GM18502 (cell line): Measurements from ENCODE around the gene OR10R2.
"Not testable (repeated sequence)": the region's sequence is repeated elsewhere in the genome, so short reads cannot be mapped to it uniquely, and the experiment has no call there.

Experiments
- ATAC-seq: cut with Tn5 transposase; IDR thresholded peaks from one replicate; pipeline ENCODE4 v1.9.1; 2021; ENCODE audit warnings: mild to moderate bottlenecking; ENCODE audit not compliant: unreplicated experiment, poor library complexity

The OR10R2 gene, protein sequence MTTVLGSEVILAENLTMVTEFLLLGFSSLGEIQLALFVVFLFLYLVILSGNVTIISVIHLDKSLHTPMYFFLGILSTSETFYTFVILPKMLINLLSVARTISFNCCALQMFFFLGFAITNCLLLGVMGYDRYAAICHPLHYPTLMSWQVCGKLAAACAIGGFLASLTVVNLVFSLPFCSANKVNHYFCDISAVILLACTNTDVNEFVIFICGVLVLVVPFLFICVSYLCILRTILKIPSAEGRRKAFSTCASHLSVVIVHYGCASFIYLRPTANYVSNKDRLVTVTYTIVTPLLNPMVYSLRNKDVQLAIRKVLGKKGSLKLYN

DNA sequence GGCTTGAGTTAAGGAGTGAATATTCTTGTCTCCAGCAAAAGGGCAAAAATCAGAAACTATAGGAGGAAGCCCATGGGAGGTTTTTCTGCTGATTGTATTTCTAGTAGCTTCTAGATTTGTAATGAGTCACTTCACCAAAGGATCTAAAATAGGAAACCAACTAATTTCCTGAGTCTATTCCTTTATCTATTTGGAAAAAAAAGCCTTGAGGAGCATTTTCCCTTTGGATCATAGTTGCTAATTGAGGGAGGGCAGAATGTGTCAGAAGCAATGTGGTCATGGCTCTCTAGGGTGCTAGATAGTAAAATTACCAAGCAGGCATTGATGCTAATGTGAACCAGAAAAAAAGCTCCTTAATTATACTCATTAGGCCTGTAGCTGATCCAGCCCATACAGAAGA, at the start of gene OR10R2:
Gene OR10R2 (plus strand): TSS at position 301 of the 400 bp plus-strand sequence. CDS start 106 bp downstream, outside the sequence.
- no peak for ATAC-seq

DNA sequence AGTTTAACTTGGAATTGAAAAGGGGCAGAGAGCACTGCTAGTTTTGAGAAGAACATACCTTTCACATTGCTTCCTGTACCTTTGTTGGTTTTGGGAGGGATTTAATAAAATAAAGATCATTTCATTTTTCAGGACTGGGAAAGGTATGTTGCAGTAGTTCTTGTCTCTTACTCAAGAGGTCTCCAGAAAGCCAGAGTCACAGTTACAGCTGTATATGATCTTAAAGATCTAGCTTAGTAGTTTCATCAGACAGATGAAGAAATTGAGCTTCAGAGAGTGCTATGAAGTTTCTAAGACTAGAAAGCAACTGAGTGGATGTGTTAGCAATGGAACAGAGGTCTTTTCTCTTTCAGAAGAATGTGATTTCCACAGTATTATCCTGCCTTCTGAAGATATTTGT, 47.0 kb upstream of the OR10R2 start:
- ATAC-seq = no peak

DNA sequence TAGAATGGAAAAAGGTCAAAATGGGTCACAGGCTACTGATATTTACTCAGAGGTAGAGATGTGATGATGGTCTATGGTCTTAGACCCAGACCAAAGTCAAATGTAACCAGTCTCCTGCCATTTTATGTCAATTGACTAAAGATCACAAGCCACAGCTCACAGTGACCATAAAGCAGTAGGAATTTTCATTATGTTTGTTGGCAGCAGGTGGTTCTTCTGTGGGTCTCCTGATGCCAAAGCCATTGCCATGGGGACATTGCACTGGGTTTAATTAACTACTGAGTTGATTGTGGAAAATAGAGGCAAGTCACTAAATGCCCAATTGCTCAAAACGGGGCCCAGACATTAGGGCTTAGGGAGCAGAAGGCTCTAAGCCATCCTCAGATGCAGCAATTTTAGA, 45.9 kb upstream of the OR10R2 start, which contains the start of gene OR10K2:
Gene OR10K2 (minus strand): TSS at position 101 of the 400 bp plus-strand sequence. CDS start 5,371 bp downstream, outside the sequence.
- no peak for ATAC-seq

DNA sequence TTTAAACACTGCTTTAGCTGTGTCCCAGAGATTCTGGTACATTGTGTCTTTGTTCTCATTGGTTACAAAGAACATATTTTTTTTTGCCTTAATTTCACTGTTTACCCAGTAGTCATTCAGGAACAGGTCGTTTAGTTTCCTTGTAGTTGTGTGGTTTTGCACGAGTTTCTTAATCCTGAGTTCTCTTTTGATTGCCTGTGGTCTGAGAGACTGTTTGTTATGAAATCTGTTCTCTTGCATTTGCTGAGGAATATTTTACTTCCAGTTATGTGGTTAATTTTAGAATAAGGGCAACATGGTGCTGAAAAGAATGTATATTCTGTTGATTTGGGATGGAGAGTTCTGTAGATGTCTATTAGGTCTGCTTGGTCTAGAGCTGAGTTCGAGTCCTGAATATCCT, 41.9 kb upstream of the OR10R2 start:
- ATAC-seq = not testable (repeated sequence)

DNA sequence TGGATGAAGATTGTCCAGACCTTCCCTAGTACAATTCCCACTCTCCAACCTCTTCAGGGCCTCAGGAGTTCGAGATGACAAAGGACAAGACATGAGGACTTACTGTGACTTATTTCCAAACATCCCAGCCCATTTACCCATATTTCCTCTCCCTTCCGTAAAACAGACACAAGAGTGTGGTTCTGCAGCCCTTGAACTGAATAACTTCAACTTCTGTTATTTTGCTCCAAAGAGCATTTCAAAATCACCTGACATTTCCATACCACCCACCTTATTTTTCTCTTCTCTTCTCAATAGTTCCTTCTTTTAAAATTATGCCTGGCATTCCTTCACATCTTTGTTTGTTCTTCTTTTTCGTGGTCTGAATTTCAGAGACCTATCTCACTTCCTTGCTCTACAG, 37.3 kb upstream of the OR10R2 start:
- no peak for ATAC-seq

DNA sequence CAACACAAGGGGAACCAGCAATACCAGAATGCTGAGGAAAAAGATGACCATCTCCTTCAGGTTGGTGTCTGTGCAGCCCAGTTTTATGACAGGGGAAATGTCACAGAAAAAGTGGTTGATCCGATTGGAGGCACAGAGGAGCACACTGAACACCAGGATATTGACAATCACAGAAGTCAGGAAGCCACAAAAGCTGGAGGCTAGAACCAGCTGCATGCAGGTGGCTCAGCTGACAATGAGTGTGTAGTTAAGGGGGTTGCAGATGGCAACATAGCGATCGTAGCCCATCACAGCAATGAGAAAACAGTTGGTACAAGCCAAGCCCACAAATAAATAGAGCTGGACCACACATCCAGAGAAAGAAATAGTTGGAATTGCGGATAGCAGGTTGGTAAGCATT, 26.6 kb upstream of the OR10R2 start:
- ATAC-seq = no peak

DNA sequence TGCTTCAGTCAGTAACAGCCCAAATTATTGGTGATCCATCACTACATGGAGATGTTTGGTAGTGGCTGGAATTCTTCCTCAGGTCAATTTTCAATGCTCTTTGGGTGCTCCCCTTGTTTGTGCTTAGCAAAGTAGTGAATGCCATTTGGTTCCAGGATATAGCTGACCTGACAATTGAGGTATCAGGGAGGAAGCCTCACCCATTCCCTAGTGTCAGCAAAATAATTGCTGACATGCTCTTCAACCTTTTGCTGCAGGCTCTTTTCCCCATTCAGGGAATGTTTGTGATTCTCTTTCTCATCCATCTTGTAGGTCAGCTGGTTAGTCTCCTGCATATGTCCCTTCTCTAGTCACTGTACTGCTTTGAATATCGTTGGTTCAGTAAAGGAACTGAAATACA, 17.5 kb upstream of the OR10R2 start:
- ATAC-seq = no peak

DNA sequence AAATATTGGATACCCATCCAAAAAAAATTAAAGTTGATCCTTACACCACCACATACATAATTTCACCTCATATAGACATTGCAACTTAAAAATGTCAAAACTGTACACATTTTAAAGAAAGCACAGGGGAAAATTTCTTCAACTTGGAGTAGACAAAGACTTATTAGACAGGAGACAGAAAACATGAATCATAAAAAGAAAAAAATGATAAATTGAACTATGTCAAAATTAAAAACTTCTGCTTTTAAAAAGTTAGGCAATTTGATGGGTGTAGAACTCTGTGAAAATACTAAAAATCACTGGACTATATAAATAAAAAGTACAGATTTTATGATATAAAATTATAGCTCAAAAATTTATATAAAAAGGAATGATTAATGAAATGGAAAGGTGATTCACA, 14.8 kb upstream of the OR10R2 start:
- ATAC-seq = no peak

DNA sequence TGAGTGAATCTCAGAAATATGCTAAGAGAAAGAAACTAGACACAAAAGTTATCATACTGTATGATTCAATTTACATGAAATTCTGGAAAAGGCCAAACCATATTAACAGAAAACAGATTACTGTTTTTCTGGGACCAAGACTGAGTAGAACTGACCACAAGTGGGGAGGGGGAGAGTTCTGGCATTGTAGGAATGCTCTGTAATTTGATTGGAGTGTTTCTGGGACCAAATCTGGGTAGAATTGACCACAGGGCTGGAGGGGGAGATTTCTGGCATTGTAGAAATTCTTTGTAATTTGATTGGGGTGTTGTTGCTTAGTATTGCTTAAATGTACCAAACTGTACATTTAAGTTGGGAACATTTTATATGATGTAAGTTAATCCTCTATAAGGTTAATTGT, 13.8 kb upstream of the OR10R2 start:
- ATAC-seq = no peak

DNA sequence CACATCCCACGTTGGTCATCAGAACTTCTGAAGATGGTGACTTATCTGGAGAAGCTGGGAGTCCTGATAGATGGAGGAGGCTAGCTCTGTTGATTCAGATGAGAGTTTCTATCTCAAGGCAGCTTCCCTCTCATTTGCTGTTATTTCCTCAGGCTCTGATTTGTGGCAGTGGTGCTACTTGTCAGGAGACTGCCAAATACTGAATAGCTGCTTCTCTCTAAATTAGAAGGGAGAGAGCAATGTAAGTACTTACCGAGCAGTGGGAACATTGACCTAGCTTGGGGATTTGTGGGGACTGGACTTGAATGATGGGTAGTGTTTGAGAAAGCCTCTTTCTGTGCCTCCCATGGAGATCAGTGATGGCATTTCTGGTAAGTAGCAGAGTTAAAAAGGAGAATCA, 10.5 kb upstream of the OR10R2 start, which contains the start of gene OR10K1:
Gene OR10K1 (plus strand): TSS at position 301 of the 400 bp plus-strand sequence. CDS start 3,728 bp downstream, outside the sequence.
- no peak for ATAC-seq

DNA sequence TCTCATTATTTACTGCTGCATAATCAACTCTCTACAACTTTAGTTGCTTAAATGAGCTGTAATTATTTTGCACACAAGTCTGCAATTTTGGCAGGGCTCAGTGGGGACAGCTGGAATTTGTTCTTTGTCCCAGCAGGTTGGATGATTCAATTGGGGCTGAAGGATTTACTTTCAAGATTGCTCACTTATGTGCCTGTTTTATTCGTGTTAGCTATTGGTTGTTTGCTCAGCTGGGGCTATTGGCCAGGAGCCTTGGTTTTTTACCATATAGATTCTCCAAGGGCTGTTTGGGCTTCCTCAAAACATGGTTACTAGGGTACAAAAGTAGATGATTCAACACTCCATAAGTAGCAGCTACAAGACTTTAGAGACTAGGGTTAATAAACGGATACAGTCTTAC, 13.4 kb downstream of the OR10R2 start:
- no peak for ATAC-seq

DNA sequence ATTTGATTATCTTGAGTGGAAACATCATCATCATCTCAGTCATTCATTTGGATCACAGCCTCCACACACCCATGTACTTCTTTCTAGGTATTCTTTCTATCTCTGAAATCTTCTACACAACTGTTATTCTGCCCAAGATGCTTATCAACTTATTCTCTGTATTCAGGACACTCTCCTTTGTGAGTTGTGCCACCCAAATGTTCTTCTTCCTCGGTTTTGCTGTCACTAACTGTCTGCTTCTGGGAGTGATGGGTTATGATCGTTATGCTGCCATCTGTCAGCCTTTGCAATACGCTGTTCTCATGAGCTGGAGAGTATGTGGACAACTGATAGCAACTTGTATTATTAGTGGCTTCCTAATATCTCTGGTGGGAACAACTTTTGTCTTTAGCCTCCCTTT, 19.3 kb downstream of the OR10R2 start:
- no peak for ATAC-seq

DNA sequence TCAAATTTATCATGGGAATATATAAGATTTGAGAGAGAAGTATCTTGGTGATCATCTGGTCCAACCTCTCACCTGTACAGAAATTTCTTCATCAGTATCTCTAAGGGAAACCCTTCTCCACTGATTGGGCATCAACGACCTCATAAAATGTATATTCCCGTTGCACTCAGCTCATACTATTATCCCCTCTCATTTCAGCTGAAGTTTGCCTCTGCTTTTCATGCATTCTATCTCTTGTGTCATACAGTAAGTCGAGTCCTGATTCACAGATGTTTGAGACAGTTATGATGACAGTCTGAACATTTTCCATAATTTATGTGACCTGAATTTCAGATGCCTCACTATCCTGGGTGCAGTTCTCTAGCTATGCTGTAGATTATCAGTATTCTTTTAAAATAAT, 21.0 kb downstream of the OR10R2 start:
- ATAC-seq = no peak

DNA sequence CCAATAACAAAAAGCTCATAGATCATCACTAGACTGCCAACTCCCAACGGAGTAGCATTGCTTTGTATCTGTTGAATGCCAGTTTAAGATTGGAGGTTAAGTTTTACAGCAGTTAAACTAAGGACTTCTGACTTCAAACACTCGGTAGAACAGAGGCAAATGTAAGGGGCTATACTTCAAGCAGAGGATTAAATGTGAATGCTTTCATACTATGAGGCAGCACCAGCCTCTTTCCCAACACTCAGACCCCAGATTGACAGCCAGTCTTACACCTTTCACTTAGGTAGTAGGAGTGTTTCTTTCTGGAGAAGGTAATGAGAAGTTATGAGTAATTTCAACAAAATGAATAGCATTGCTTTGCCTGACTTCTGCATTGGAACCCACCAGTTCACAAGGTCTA, 22.8 kb downstream of the OR10R2 start:
- ATAC-seq = no peak

DNA sequence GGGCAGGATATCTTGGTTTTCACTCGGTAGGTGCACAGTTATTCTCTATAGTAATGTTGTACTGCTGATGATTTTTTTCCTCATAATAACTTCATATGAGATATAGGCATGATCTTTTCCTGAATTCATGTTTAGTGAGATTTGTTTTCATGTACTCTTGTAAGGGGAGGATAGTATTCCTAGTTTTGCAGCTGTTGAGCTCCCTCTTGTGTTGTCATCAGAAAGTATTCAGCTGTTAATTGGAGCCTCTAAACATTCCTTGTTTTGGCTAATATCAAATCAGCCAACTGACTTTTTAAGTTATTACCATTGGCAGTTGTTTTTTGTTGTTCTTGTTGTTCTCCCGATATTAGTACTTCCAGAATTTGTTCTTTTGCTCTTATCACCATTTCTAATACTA, 24.4 kb downstream of the OR10R2 start:
- no peak for ATAC-seq

DNA sequence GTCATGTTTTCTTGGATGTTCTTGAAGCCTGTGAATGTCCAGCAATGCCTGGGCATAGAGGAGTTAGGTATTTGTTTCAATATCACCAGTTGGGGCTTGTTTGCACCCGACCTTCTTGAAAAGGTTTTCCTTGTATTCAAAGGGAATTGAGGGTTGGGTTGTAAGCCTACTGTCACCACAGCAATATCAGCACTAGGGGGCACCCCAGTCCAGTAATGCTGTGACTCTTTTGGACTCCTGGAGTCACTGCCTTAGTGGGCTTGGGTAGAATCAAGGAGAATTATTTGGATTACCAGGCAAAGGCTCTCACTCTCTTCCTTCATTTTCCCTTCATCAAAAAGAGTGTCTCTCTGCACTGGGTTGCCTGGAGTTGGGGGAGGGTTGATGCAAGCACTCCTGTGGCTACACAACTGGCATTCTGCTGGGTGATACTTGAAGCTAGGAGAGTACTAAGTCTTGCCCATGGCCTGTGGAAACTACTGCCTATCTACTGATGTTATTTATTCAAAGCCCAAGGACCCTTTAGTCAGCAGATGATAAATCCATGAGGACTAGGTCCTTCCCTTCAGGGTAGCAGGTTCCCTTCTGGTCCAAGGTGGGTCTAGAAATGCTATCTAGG, 34.5 kb downstream of the OR10R2 start:
- no peak for ATAC-seq

DNA sequence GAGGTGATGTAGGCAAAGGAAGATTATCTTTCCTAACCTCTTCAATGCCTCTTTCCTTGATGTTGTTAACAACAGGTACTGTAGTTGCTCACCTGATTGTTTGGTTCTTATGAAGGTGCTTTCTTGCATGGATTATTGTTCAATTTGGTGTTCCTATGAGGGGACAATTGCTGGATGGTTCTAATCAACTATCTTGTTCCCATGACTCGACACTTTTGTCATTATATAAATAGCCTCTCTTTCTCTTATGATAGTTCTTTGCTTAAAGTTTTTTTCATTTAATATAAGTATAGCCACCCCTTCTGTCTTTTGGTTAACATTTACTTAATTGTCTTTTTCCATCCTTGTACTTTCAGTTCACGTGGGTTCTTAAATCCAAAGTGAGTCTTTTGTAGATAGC, 35.5 kb downstream of the OR10R2 start:
- ATAC-seq = no peak

DNA sequence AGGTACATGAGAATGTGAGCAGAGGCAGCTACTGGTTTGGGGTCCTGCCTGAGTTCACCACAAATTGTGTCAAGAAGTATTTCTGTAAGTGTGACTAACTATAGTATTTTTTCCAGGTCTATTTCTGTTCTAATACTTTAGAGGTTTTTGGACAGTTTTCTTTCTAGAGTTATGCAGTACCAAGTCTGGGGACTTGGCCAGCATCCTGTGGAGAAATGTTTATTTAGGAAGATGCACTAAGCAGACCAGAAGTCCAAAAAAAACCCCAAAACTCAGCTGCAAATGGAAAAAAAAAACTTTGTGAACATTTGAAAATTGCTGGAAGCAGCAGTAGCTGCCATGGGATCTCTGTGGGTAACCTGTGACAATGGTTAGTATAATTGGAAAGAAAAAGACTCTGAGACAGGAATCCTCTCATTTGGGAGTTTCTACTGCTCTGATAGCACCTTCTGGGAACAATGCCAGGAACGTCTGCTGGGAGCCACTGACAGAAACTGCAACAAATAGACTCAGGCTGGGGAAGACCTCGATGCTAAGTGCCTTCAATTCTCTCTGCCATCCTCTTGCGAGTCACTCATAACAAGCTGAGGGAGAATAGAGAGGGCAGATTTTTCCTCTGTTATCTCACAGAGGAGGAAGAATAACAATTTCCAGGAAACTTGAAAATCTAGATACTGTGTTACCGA, 37.6 kb downstream of the OR10R2 start:
- no peak for ATAC-seq

DNA sequence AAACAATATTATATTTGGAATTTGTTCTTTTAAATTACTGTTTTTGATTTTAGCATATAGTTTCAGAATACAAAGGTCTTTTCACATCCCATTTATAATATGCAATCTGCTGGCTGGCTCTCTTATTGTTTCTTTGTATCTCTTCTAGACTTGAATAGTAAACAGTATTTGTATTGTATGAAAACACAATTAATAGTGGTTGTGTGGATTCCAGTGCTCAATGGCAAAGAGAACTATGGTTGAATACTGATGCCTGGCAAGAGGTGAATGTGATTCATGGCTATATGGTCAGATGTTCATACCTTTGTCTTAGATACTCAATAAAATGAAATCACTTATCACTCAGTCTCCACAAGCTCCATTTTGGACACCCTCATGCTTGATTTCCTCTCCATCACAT, 44.9 kb downstream of the OR10R2 start:
- no peak for ATAC-seq

DNA sequence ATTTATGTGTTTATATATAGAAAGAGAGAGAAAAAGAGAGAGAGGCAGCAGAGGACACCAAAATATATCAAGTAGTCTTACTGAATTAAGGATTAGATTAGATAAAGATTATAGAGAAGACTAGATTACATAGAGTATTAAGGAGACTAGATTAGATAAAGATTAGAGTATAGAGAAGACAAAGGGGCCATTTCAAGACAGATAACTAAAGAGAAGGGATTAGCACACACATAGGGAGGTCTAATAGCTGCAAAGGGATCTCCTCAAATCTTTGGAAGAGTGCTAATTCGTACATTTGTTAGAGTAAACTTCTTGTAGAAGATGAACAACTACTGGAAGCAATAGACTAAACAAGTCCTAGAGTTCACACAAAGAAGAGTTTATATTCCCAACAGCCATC, 48.0 kb downstream of the OR10R2 start:
- ATAC-seq = no peak

DNA sequence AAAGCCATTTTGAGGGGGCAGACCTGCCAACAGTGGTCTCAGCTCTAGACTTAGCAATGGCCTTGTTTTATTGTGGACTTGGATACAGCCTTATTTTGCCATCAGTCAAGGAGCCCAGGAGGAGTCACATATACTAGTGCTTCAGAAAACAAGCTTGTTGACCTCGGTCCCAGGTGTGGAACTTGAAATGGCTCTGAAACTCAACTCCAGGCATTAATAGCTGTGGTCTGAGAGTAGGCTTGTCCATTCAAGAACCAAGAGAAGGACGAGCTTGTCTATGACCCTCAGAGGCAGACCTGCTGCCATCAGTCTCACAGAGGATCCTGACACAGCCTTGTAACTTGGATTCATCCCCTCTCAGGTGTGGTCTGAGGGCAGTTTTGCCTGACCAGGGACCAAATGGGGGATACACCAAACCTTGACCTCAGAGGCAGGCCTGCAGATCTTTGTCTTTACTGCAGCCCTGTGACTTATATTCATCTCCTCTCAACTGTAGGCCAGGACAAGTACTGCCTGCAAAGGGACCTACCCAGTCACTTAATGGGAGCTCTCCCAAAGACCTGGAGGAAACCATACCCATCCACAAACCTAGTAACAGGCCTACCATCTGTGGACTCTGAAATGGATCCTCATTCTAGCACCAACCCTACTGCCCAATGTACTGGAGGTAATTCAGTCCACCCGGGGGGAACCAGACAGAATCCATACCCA, 49.1 kb downstream of the OR10R2 start:
- ATAC-seq = no peak
